ENCODE results near the gene ZNF497. TPM values are rescaled to one million over a fixed set of nuclear protein-coding genes. Genes with fewer than 3 reads are reported as not detected.
"Not testable (repeated sequence)": the region's sequence is repeated elsewhere in the genome, so short reads cannot be mapped to it uniquely, and the experiment has no call there.

The ZNF497 gene
- total RNA-seq, 1 experiment from 2014 or later: 1.5 TPM

GRCh38 chr19:58348080-58348479, 14.5 kb downstream of the ZNF497 start:
- not testable (repeated sequence) for DNase-seq (ENCODE audit: low read depth)

GRCh38 chr19:58346961-58347929, 15.3 kb downstream of the ZNF497 start:
- peak; percentile 86 for DNase-seq (ENCODE audit: low read depth)

- DNase-seq (ENCODE audit: low read depth): no peak
Observed at GRCh38 chr19:58345558-58345957, 17.0 kb downstream of the ZNF497 start.

- DNase-seq (ENCODE audit: low read depth): no peak
Observed at GRCh38 chr19:58338825-58339558, 23.6 kb downstream of the ZNF497 start.

GRCh38 chr19:58338336-58338735, 24.2 kb downstream of the ZNF497 start:
- DNase-seq (ENCODE audit: low read depth): no peak

- no peak for DNase-seq (ENCODE audit: low read depth)
Observed at GRCh38 chr19:58336820-58337219, 25.7 kb downstream of the ZNF497 start.

- no peak for DNase-seq (ENCODE audit: low read depth)
Observed at GRCh38 chr19:58336216-58336615, 26.3 kb downstream of the ZNF497 start.

GRCh38 chr19:58335630-58336029, 26.9 kb downstream of the ZNF497 start:
- no peak for DNase-seq (ENCODE audit: low read depth)

- no peak for DNase-seq (ENCODE audit: low read depth)
Observed at GRCh38 chr19:58334691-58335249, 27.8 kb downstream of the ZNF497 start.

- no peak for DNase-seq (ENCODE audit: low read depth)
Observed at GRCh38 chr19:58332697-58333096, 29.9 kb downstream of the ZNF497 start.

GRCh38 chr19:58330458-58330857, 32.1 kb downstream of the ZNF497 start:
- DNase-seq (ENCODE audit: low read depth): peak; percentile 72

- no peak for DNase-seq (ENCODE audit: low read depth)
Observed at GRCh38 chr19:58328999-58329398, 33.6 kb downstream of the ZNF497 start.

GRCh38 chr19:58326914-58327726, 35.4 kb downstream of the ZNF497 start, which contains the start of gene ZSCAN22:
ZSCAN22 (plus strand) TSS chr19:58326994; CDS start chr19:58334803, 7,809 bp downstream.
- DNase-seq (ENCODE audit: low read depth): peak; percentile 98

- no peak for DNase-seq (ENCODE audit: low read depth)
Observed at GRCh38 chr19:58326501-58326913, 36.0 kb downstream of the ZNF497 start.

- peak; percentile 42 for DNase-seq (ENCODE audit: low read depth)
Observed at GRCh38 chr19:58325311-58326022, 37.1 kb downstream of the ZNF497 start.

GRCh38 chr19:58319241-58319640, 43.3 kb downstream of the ZNF497 start:
- no peak for DNase-seq (ENCODE audit: low read depth)

- no peak for DNase-seq (ENCODE audit: low read depth)
Observed at GRCh38 chr19:58318297-58318696, 44.3 kb downstream of the ZNF497 start.

- DNase-seq (ENCODE audit: low read depth): peak; percentile 50
Observed at GRCh38 chr19:58317476-58318072, 45.0 kb downstream of the ZNF497 start.

- DNase-seq (ENCODE audit: low read depth): no peak
Observed at GRCh38 chr19:58315580-58315979, 47.0 kb downstream of the ZNF497 start.

- no peak for DNase-seq (ENCODE audit: low read depth)
Observed at GRCh38 chr19:58311345-58311865, 51.1 kb downstream of the ZNF497 start.
